Kidney (tissue), 14 donors: Measurements from ENCODE around the gene SYNDIG1. TPM values are rescaled to one million over a fixed set of nuclear protein-coding genes. Genes with fewer than 3 reads are reported as not detected.

Experiments
- DNase-seq, 5 donors: peaks; one replicate each; pipeline ENCODE4 v3.0.0-alpha.2; 2013 to 2020
- FAIRE-seq: peaks from 2 replicates; lab custom pipeline; 2012; peaks lifted over from hg19 to GRCh38; lab: Jason Lieb, UNC
- H3K27ac ChIP-seq, 2 donors: one replicate each; pipeline ENCODE4 v1.7.0; 2013; ENCODE audit warnings: low read depth in 2 of 2, low read length in 2 of 2, inconsistent platforms in 1 of 2
- H3K27me3 ChIP-seq: one replicate; pipeline ENCODE4 v1.7.1; 2013; ENCODE audit warnings: low read length, inconsistent platforms; ENCODE audit not compliant: control insufficient read depth, insufficient read depth
- H3K36me3 ChIP-seq, 3 donors: one replicate each; pipeline versions ENCODE4 v1.7.0 to v1.7.1; 2013; ENCODE audit warnings: low read length in 3 of 3, control low read depth in 1 of 3, inconsistent platforms in 1 of 3; ENCODE audit not compliant: insufficient read depth in 3 of 3, control insufficient read depth in 2 of 3
- H3K4me1 ChIP-seq, 3 donors: one replicate each; pipeline versions ENCODE4 v1.7.0 to v1.7.1; 2013; ENCODE audit warnings: low read length in 3 of 3, inconsistent platforms in 1 of 3, low read depth in 1 of 3; ENCODE audit not compliant: control insufficient read depth in 2 of 3, insufficient read depth in 2 of 3
- H3K4me3 ChIP-seq, 3 donors: one replicate each; pipeline versions ENCODE4 v1.7.0 to v1.8.1; 2013; ENCODE audit warnings: low read length in 3 of 3, control low read depth in 1 of 3, inconsistent platforms in 1 of 3
- H3K9ac ChIP-seq, 3 donors: one replicate each; pipeline versions ENCODE4 v1.7.0 to v1.7.1; 2013; ENCODE audit warnings: low read length in 3 of 3, control low read depth in 1 of 3, inconsistent platforms in 1 of 3
- H3K9me3 ChIP-seq, 3 donors: one replicate each; pipeline versions ENCODE4 v1.7.0 to v1.7.1; 2013; ENCODE audit warnings: low read length in 3 of 3, control low read depth in 1 of 3, inconsistent platforms in 1 of 3; ENCODE audit not compliant: control insufficient read depth in 2 of 3, insufficient read depth in 1 of 3
- CTCF ChIP-seq: IDR thresholded peaks from 3 replicates; pipeline ENCODE4 v1.5.1; 2012; ENCODE audit warnings: mild to moderate bottlenecking, moderate library complexity, borderline replicate concordance; ENCODE audit not compliant: insufficient read depth; ENCODE audit errors: extremely low read depth
- intact Hi-C: fragments of 100-400 bp; cut with DNase I; formaldehyde crosslinking; loops from one replicate; pipeline ENCODE4 v1.11.1; 2022
- polyA plus RNA-seq: library from polyadenylated mRNA; stranded (reverse); fragments of 350-450 nt; fragmentation: Illumina TruSeq; extraction: RNeasy Lipid Tissue Mini Kit (QIAGEN cat#74804); gene quantifications from one replicate; pipeline ENCODE4 v1.2.3, GENCODE V29; 2014; ENCODE audit warnings: low read depth, low replicate concordance; ENCODE audit not compliant: insufficient read depth
- total RNA-seq: library from RNA; stranded (reverse); fragmentation: NEBNext Ultra II Directional; extraction: Animal tissue kit (Norgen Biotek cat#: 25700); gene quantifications from one replicate; pipeline ENCODE4 v1.2.1, GENCODE V29; 2021
- donor health status: control.
- donor health status: control.
- donor health status: control.
- donor health status: control.
- donor health status: control.
- donor health status: DM: yes; HTN: yes; CAD: no.
- donor health status: Normal renal cell carcinoma (clear cell type).

SYNDIG1 gene
- total and polyA plus RNA-seq, 2 donors from 2014 or later = 5.4 to 8.2 TPM

DNA sequence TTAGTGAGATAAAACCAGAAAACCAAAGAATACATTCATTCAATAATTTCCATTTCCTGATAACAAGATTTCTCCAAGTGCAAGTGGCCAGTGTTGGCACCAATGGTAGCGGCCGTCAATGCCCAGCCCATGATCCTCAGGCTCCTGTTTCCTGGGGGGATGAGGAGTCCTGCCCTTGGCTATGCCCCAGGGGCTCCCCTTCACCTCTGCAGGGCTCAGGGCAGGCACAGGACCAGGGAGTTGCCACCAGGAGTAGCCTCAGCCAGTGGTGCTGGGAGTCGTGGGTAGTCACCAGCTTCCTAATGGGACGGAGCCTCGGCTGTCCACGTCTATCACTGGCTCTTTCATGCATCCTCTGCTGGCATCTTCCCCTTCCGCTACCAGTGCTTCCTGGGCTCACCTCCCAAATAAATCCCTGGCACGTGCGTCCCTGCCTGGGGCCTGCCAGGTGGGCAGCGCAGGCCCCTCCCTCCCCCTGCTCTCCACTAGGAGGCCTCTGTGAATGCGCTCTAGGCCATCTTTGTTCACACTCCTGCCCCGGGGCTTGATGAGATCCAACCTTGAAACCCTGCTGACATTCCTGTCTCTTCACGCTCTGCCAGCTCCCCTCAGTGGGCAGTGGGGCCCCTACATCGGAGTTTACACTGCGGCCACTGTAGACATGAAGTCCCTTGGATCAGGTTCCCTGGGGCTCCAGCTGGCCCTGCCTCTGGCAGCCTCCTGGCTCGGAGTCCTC is 215.7 kb downstream of the SYNDIG1 start:
- intact Hi-C loops = no loop called here
- TF ChIP-seq CTCF = no peak
- H3K27ac ChIP-seq = no peak overlapping the region
- no peaks in the 10 kb centered on the region for H3K27me3 ChIP-seq
- DNase-seq = peak; percentile 52 to 63 (median 55)
- H3K36me3 ChIP-seq = no peaks in the 10 kb centered on the region
- FAIRE-seq = no peak
- peaks cover 0 to 5% (median 2%) of the 10 kb centered on the region in 3 donors for H3K9me3 ChIP-seq
- no peak overlapping the region for H3K9ac ChIP-seq
- no peak overlapping the region for H3K4me3 ChIP-seq
- no peaks in the 10 kb centered on the region for H3K4me1 ChIP-seq

- intact Hi-C loops = no loop called here
- peak in 2 of 5 donors; percentile 18 to 22 for DNase-seq
Measured at GRCh38 chr20:24685736-24686135, 216.3 kb downstream of the SYNDIG1 start.

GRCh38 chr20:24686156-24686555 is 216.7 kb downstream of the SYNDIG1 start:
- Histone ChIP-seq H3K9ac (no peak overlapping the region), H3K27ac (no peak overlapping the region), H3K36me3 (no peaks in the 10 kb centered on the region), H3K9me3 (peaks cover 0 to 5% (median 2%) of the 10 kb centered on the region in 3 donors), H3K4me3 (no peak overlapping the region), H3K27me3 (no peaks in the 10 kb centered on the region), H3K4me1 (no peaks in the 10 kb centered on the region)
- DNase-seq (peak in 2 of 5 donors; percentile 13 to 16), FAIRE-seq (no peak)
- no peak for TF ChIP-seq CTCF
- intact Hi-C loops = no loop called here

More at GRCh38 chr20:24685736-24686135, 216.3 kb downstream of the SYNDIG1 start:
- Histone ChIP-seq H3K4me3 (no peak overlapping the region), H3K9ac (no peak overlapping the region), H3K9me3 (peaks cover 0 to 5% (median 2%) of the 10 kb centered on the region in 3 donors), H3K4me1 (no peaks in the 10 kb centered on the region), H3K27me3 (no peaks in the 10 kb centered on the region), H3K27ac (no peak overlapping the region), H3K36me3 (no peaks in the 10 kb centered on the region)
- no peak for TF ChIP-seq CTCF
- no peak for FAIRE-seq
